Effector CD8-positive, alpha-beta T cell (primary cell): ENCODE measurements around the gene MEGF11.

Experiments
- DNase-seq: peaks from one replicate; lab custom pipeline; 2025; lab: John Stamatoyannopoulos, UW

Gene MEGF11

GRCh38 chr15:65970937-65971740 lies 282.4 kb downstream of the MEGF11 start:
- DNase-seq: no peak

GRCh38 chr15:65969865-65970816 lies 283.4 kb downstream of the MEGF11 start:
- no peak for DNase-seq

- no peak for DNase-seq
Observed at GRCh38 chr15:65968511-65968910, 285.0 kb downstream of the MEGF11 start.

- no peak for DNase-seq
Observed at GRCh38 chr15:65964792-65965433, 288.6 kb downstream of the MEGF11 start.

- DNase-seq: no peak
Observed at GRCh38 chr15:65963911-65964482, 289.6 kb downstream of the MEGF11 start.

GRCh38 chr15:65963358-65963757 lies 290.2 kb downstream of the MEGF11 start:
- DNase-seq: no peak

- no peak for DNase-seq
Observed at GRCh38 chr15:65962187-65962586, 291.4 kb downstream of the MEGF11 start.

- DNase-seq: no peak
Observed at GRCh38 chr15:65960586-65960985, 293.0 kb downstream of the MEGF11 start.

- no peak for DNase-seq
Observed at GRCh38 chr15:65958835-65959234, 294.7 kb downstream of the MEGF11 start.

GRCh38 chr15:65957451-65957850 lies 296.1 kb downstream of the MEGF11 start:
- no peak for DNase-seq

GRCh38 chr15:65956899-65957298 lies 296.7 kb downstream of the MEGF11 start:
- DNase-seq: no peak

GRCh38 chr15:65956307-65956706 lies 297.2 kb downstream of the MEGF11 start:
- no peak for DNase-seq

GRCh38 chr15:65954289-65954741 lies 299.2 kb downstream of the MEGF11 start:
- DNase-seq: no peak

- no peak for DNase-seq
Observed at GRCh38 chr15:65953622-65954021, 299.9 kb downstream of the MEGF11 start.

- DNase-seq: no peak
Observed at GRCh38 chr15:65952391-65953053, 301.0 kb downstream of the MEGF11 start.

- no peak for DNase-seq
Observed at GRCh38 chr15:65951007-65951406, 302.5 kb downstream of the MEGF11 start.

GRCh38 chr15:65949491-65949890 lies 304.1 kb downstream of the MEGF11 start:
- no peak for DNase-seq

- no peak for DNase-seq
Observed at GRCh38 chr15:65949011-65949410, 304.5 kb downstream of the MEGF11 start.

GRCh38 chr15:65948383-65948782 lies 305.2 kb downstream of the MEGF11 start:
- no peak for DNase-seq

- DNase-seq: no peak
Observed at GRCh38 chr15:65947041-65947440, 306.5 kb downstream of the MEGF11 start.

- no peak for DNase-seq
Observed at GRCh38 chr15:65945616-65946015, 307.9 kb downstream of the MEGF11 start.
